ENCODE measurements around the gene TPRN.

DNA sequence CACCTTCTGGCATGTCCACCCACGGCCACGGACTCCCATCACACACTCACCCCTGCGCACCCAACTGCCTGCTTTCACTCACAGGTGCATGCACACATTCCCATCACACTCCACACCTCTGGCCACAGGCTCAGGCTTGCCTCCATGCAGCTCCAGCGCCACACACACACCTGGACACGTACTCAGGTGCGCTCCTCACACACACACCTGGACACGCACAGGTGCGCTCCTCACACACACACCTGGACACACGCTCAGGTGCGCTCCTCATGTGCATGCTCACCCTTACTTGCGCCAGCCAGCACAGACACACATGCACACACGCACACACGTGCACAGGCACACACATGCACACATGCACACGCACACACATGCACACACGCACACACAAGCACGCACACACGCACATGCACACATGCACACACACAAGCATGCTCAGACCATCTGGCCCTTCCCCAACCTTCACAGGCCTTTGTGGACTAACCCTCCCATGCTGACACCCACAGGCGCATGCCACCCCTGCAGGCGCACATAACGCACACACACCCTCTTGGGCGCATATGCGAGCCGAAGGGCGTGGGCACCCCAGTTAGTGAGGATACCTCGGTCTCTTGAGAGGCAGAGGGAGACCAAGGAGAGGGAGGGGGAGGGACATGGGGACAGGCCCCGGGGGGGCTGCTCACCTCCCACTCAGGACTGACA is 53.3 kb downstream of the TPRN start:
- TF ChIP-seq YY1 (IDR thresholded peaks at IDR 0.05; ENCODE audit: insufficient read depth, insufficient read length) (no peak), ZNF274 (IDR thresholded peaks at IDR 0.05; ENCODE audit: low read depth, low read length) (no peak)
